Pancreas (tissue), 10 donors: ENCODE data around the gene PDZK1IP1. TPM values are rescaled to one million over a fixed set of nuclear protein-coding genes. Genes with fewer than 3 reads are reported as not detected.

ENCODE experiments used
- ATAC-seq, 4 donors: fragments of 200-7000 bp; cut with Tn5 transposase; one replicate each; pipeline versions ENCODE4 v1.8.0 to v1.9.1; 2020; ENCODE audit warnings: mild to moderate bottlenecking in 4 of 4, moderate library complexity in 4 of 4
- DNase-seq, 6 donors: peaks; one replicate each; pipeline ENCODE4 v3.0.0-alpha.2; 2020
- FAIRE-seq: peaks from 2 replicates; lab custom pipeline; 2012; peaks lifted over from hg19 to GRCh38; lab: Jason Lieb, UNC
- H3K27ac ChIP-seq, 4 donors: fragments of 200-600 bp; sonication (generic); 1 replicate in 3 of 4; 2 replicates in 1 of 4; pipeline versions ENCODE4 v1.5.0 to v1.8.0; 2020
- H3K27me3 ChIP-seq, 4 donors: fragments of 200-600 bp; one replicate each; pipeline ENCODE4 v1.8.0; 2021
- H3K36me3 ChIP-seq, 3 donors: fragments of 200-600 bp; sonication (generic) in 1 of 3; one replicate each; pipeline versions ENCODE4 v1.5.0 to v1.8.0; 2020 to 2021
- H3K4me1 ChIP-seq, 3 donors: fragments of 200-600 bp; one replicate each; pipeline ENCODE4 v1.8.0; 2021
- H3K4me3 ChIP-seq, 4 donors: fragments of 200-600 bp; sonication (generic) in 2 of 4; one replicate each; pipeline versions ENCODE4 v1.5.0 to v1.8.0; 2020 to 2021
- H3K9me3 ChIP-seq, 4 donors: fragments of 200-600 bp; one replicate each; pipeline ENCODE4 v1.8.0; 2021
- WGBS, 2 donors: extraction: QIAGEN DNeasy Blood & Tissue Kit; methylation state at CpG; one replicate each; pipeline ENCODE4 v1.1.7; 2013; 5-methylcytosine and 5-hydroxymethylcytosine counted together
- intact Hi-C, 3 donors: fragments of 100-400 bp; cut with DNase I; formaldehyde crosslinking; loops; one replicate each; pipeline versions ENCODE4 v1.11.1 to v1.14.2; 2022
- polyA plus RNA-seq, 2 donors: library from polyadenylated mRNA; stranded (reverse); fragments of 200-250 nt; gene quantifications; one replicate each; pipeline ENCODE4 v1.2.3, GENCODE V29; 2013
- total RNA-seq, 6 donors: library from RNA; stranded (reverse); fragmentation: NEBNext Ultra II Directional in 4 of 6; extraction: Animal tissue kit (Norgen Biotek cat#: 25700) in 4 of 6; gene quantifications; one replicate each; pipeline versions ENCODE4 v1.2.1 to v1.2.4, GENCODE V29; 2021 to 2023
- TF ChIP-seq, protein P1 (sequence below), 4 donors: fragments of 200-600 bp; sonication (generic) in 3 of 4; IDR thresholded peaks; one replicate each; pipeline versions ENCODE4 v1.5.0 to v1.8.0; 2021; ENCODE audit warnings: antibody characterized with exemption in 4 of 4
- donor health status: healthy with polysubstance abuse.
- donor health status: DM: no; HTN: no; CAD: no; lungs with moderate emphysema.
- donor health status: DM: no; HTN: no; CAD: no.
- donor health status: control.
- donor health status: control.
- donor health status: Bipolar disorder and iron deficiency.
- donor health status: DM: yes; HTN: yes; CAD: no.
- donor health status: DM: no; HTN: no; CAD: no.
- donor health status: DM: no; HTN: no; CAD: no.
- donor health status: DM: yes; HTN: yes; CAD: no.

PDZK1IP1 gene, protein sequence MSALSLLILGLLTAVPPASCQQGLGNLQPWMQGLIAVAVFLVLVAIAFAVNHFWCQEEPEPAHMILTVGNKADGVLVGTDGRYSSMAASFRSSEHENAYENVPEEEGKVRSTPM
- total RNA-seq (10 to 100 TPM; 26.6 to 55.9 (median 46.4) TPM), polyA plus RNA-seq (10 to 100 TPM; 26.1 to 41.9 TPM)

DNA sequence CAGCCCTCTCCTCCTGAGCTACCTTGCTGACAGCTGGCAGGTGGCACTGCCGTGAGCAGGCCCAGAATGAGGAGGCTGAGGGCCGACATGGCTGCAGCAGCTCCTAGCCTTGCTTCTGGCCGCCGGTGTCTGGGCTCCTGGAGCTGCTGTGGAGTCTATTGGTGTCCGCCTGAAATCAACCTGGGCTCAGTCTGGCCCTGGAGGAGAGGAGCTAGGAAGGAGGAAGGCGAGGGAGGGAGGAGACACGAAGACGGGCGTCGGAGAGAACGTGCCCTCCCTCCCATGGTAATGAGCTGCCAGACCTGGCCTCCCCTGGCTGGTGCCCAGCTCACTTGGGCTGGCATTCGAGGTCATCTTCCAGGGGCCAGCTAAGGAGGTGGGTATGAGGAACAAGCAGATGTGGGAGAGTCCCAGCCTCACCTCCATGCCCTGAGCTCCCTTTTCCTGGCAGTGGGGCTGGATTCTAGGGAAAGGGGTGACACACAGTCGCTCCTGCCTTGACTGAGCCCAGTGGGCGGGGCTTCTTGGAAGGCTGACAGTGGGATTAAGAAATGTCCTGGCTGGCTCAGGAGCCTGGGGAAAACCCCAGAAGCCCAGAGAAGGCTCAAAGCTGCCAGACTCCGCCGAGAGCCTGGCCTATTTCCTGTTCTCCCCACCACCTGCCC lies at the start of gene PDZK1IP1:
PDZK1IP1 (minus strand) TSS at position 193 of the 665 bp plus-strand sequence; CDS start at position 89, 104 bp downstream.
- Histone ChIP-seq H3K4me1 (peaks cover 12 to 19% (median 17%) of the 10 kb centered on the region in 3 donors), H3K27ac (peak within 1 kb of the TSS; percentile 70 to 90 (median 79)), H3K36me3 (no peaks in the 10 kb centered on the region), H3K4me3 (peak within 1 kb of the TSS; percentile 3 to 43 (median 20)), H3K27me3 (no peaks in the 10 kb centered on the region), H3K9me3 (no peaks in the 10 kb centered on the region)
- WGBS, 2 donors = 13 to 27% methylated on average over 15 to 16 of the region's 16 CpGs
- peak; percentile 81 to 89 (median 85) for ATAC-seq
- intact Hi-C loops = loop anchor here in 2 of 3 donors (10.0 kb wide), 4 partner anchors 75 to 535 kb away; partner anchors contain the start of gene FOXE3 (in 1 of the 2)
- no peak for FAIRE-seq
- DNase-seq = peak; percentile 86 to 92 (median 90)
- TF ChIP-seq, protein P1, sequence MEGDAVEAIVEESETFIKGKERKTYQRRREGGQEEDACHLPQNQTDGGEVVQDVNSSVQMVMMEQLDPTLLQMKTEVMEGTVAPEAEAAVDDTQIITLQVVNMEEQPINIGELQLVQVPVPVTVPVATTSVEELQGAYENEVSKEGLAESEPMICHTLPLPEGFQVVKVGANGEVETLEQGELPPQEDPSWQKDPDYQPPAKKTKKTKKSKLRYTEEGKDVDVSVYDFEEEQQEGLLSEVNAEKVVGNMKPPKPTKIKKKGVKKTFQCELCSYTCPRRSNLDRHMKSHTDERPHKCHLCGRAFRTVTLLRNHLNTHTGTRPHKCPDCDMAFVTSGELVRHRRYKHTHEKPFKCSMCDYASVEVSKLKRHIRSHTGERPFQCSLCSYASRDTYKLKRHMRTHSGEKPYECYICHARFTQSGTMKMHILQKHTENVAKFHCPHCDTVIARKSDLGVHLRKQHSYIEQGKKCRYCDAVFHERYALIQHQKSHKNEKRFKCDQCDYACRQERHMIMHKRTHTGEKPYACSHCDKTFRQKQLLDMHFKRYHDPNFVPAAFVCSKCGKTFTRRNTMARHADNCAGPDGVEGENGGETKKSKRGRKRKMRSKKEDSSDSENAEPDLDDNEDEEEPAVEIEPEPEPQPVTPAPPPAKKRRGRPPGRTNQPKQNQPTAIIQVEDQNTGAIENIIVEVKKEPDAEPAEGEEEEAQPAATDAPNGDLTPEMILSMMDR (IDR thresholded peaks at IDR 0.05) = no peak

DNA sequence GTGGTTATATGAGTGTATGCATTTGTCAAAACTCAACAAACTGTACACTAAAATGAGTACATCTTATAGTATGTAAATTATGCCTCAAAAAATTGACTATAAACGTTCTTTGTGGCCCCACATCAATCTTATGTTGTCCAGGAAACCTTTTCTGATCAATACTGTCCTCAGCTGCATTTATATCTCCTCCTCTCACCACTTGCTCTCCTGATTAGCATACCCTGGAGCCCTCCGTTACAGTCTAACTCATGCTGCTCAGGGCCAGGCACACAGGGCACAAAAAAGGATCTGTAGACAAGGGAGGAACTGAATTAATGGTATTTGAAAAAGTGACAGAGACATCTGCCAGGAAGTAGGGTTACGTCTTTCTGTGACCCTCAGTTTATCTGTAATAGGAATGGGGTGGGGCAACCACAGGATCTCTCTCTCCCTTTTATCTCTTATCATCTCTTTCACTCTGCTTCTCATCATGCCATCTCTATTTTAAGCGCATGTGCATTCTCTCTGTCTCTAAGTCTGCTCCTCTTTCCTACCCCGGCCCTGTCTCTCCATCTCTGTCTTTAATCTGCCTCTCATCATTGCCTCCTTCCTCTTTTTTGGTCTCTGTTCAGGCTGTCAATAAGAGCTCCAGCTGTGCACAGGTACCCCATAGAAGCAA lies 49.2 kb upstream of the PDZK1IP1 start:
- no peak for FAIRE-seq
- Histone ChIP-seq H3K4me3 (no peak overlapping the region), H3K36me3 (no peaks in the 10 kb centered on the region), H3K4me1 (no peaks in the 10 kb centered on the region), H3K9me3 (no peaks in the 10 kb centered on the region), H3K27ac (no peak overlapping the region), H3K27me3 (peaks cover 0 to 8% (median 0%) of the 10 kb centered on the region in 4 donors)
- no peak for ATAC-seq
- TF ChIP-seq, protein P1 (IDR thresholded peaks at IDR 0.05) = no peak
- intact Hi-C loops = no loop called here
- no peak for DNase-seq
- 63 to 69% methylated on average over 5 of the region's 5 CpGs for WGBS, 2 donors

DNA sequence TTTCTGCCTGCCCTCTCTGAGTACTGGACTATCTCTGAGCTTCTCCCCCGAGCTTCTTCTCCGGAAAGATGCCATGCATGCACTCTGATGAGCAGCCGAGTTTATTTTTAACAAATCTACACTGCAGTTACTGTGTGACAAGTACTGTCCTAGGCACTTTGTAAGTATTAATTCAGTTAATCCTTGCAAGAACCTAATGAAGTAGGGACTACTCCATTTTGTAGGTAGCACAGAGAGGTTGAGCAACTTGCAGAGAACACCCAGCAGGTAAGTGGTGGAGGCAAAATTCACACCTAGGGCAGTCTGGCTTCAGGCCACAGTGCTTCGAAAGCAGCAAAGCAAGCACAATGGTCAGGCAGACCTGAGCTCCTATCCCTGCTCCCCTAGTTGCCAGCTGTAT lies 46.0 kb upstream of the PDZK1IP1 start:
- WGBS, 2 donors = 80 to 91% methylated on average over 4 of the region's 4 CpGs
- Histone ChIP-seq H3K4me3 (no peak overlapping the region), H3K36me3 (no peaks in the 10 kb centered on the region), H3K27me3 (peaks cover 0 to 16% (median 0%) of the 10 kb centered on the region in 4 donors), H3K27ac (no peak overlapping the region), H3K4me1 (peaks cover 0 to 5% (median 0%) of the 10 kb centered on the region in 3 donors), H3K9me3 (no peaks in the 10 kb centered on the region)
- intact Hi-C loops = no loop called here
- DNase-seq (no peak), ATAC-seq (no peak), FAIRE-seq (no peak)
- TF ChIP-seq, protein P1 (IDR thresholded peaks at IDR 0.05) = no peak

DNA sequence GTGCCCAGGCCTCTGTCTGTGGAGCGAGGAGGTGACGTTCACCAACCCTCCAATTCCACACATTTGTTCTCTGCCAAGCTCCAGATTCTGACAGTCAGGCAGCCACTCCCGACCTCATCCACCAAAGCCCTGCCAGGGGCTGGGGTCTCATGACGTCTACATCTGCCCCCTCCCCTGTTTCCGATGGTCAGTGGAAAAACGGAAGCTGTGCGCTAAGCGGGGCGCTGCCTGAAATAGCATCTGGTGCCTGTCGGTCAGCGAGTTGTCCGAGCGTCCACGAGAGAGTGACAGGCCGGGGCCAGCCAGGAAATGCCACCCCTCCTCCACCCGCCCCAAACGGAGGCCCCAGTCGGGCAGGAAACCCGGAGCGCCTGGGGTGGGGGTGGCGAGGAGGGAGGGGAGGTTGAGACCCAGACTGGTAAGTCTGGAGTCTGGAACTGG lies 45.4 kb upstream of the PDZK1IP1 start:
- Histone ChIP-seq H3K36me3 (no peaks in the 10 kb centered on the region), H3K9me3 (no peaks in the 10 kb centered on the region), H3K27ac (no peak overlapping the region), H3K4me3 (no peak overlapping the region), H3K4me1 (peaks cover 0 to 5% (median 0%) of the 10 kb centered on the region in 3 donors), H3K27me3 (peaks cover 0 to 22% (median 1%) of the 10 kb centered on the region in 4 donors)
- intact Hi-C loops = no loop called here
- WGBS, 2 donors = 42 to 44% methylated on average over 21 of the region's 21 CpGs
- DNase-seq = peak in 1 of 6 donors; percentile 30
- ATAC-seq = peak in 1 of 4 donors; percentile 28
- TF ChIP-seq, protein P1 (IDR thresholded peaks at IDR 0.05) = no peak
- FAIRE-seq = no peak
